NCI-H446 (cell line): Measurements from ENCODE around the gene SOCS3.

Experiments used
- DNase-seq, 2 experiments: peaks; one replicate each; lab custom pipeline; 2025; lab: John Stamatoyannopoulos, UW

SOCS3 gene

GRCh38 chr17:78359997-78360370 is at the start of gene SOCS3:
TSS of gene SOCS3 (minus strand) at chr17:78360077. CDS start at chr17:78359095, 982 bp downstream.
- peak; percentile 35 to 84 for DNase-seq

GRCh38 chr17:78409191-78409928 is 49.5 kb upstream of the SOCS3 start:
- DNase-seq: no peak

GRCh38 chr17:78408476-78409050 is 48.7 kb upstream of the SOCS3 start:
- DNase-seq: no peak

GRCh38 chr17:78407387-78408000 is 47.6 kb upstream of the SOCS3 start:
- no peak for DNase-seq

GRCh38 chr17:78406920-78407319 is 47.0 kb upstream of the SOCS3 start:
- no peak for DNase-seq

GRCh38 chr17:78406396-78406795 is 46.5 kb upstream of the SOCS3 start:
- DNase-seq: no peak

GRCh38 chr17:78403822-78404221 is 43.9 kb upstream of the SOCS3 start:
- DNase-seq: no peak

- no peak for DNase-seq
Measured at GRCh38 chr17:78401891-78402290, 42.0 kb upstream of the SOCS3 start.

GRCh38 chr17:78401246-78401645 is 41.4 kb upstream of the SOCS3 start:
- DNase-seq: no peak

- DNase-seq: no peak
Measured at GRCh38 chr17:78400581-78401240, 40.8 kb upstream of the SOCS3 start.

- DNase-seq: no peak
Measured at GRCh38 chr17:78399693-78400144, 39.8 kb upstream of the SOCS3 start.

- no peak for DNase-seq
Measured at GRCh38 chr17:78399028-78399692, 39.3 kb upstream of the SOCS3 start.

- no peak for DNase-seq
Measured at GRCh38 chr17:78398390-78398789, 38.5 kb upstream of the SOCS3 start.

GRCh38 chr17:78397681-78398101 is 37.8 kb upstream of the SOCS3 start:
- no peak for DNase-seq

- no peak for DNase-seq
Measured at GRCh38 chr17:78396441-78397337, 36.8 kb upstream of the SOCS3 start.

GRCh38 chr17:78395155-78395554 is 35.3 kb upstream of the SOCS3 start:
- DNase-seq: no peak

- DNase-seq: no peak
Measured at GRCh38 chr17:78394209-78394608, 34.3 kb upstream of the SOCS3 start.

GRCh38 chr17:78393575-78393974 is 33.7 kb upstream of the SOCS3 start:
- DNase-seq: no peak

- DNase-seq: no peak
Measured at GRCh38 chr17:78392295-78392694, 32.4 kb upstream of the SOCS3 start.

- no peak for DNase-seq
Measured at GRCh38 chr17:78391843-78392242, 32.0 kb upstream of the SOCS3 start.

- DNase-seq: no peak
Measured at GRCh38 chr17:78391051-78391431, 31.2 kb upstream of the SOCS3 start.
